Nephron (organoid): Measurements from ENCODE around the gene ATXN1.

ENCODE experiments used
- H3K27ac Mint-ChIP-seq, 3 experiments: 2 replicates each; pipeline ENCODE4 v1.8.0; 2020; ENCODE audit warnings: mixed read lengths in 3 of 3, mild to moderate bottlenecking in 2 of 3, moderate library complexity in 1 of 3
- H3K27me3 Mint-ChIP-seq: 2 replicates; pipeline ENCODE4 v1.8.0; 2021; ENCODE audit warnings: low read depth, mild to moderate bottlenecking, moderate library complexity, mixed read lengths
- H3K36me3 Mint-ChIP-seq: 2 replicates; pipeline ENCODE4 v1.8.0; 2020; ENCODE audit warnings: low read depth, mixed read lengths
- H3K4me1 Mint-ChIP-seq: 2 replicates; pipeline ENCODE4 v1.8.0; 2020; ENCODE audit warnings: mixed read lengths
- H3K4me3 Mint-ChIP-seq, 3 experiments: 2 replicates each; pipeline ENCODE4 v1.8.0; 2020; ENCODE audit warnings: mild to moderate bottlenecking in 3 of 3, mixed read lengths in 3 of 3, moderate library complexity in 2 of 3
- H3K9me3 Mint-ChIP-seq: 2 replicates; pipeline ENCODE4 v1.8.0; 2020; ENCODE audit warnings: mixed read lengths
- CTCF ChIP-seq, 3 experiments: fragments of 200-600 bp; sonication (generic); IDR thresholded peaks; one replicate each; pipeline ENCODE4 v1.5.0; 2021; ENCODE audit warnings: antibody characterized with exemption in 3 of 3; ENCODE audit not compliant: unreplicated experiment in 3 of 3

Gene ATXN1

GRCh38 chr6:16369989-16370388 lies 391.3 kb downstream of the ATXN1 start:
- H3K36me3 Mint-ChIP-seq: peaks cover 5% of the 10 kb centered on the region
- H3K4me1 Mint-ChIP-seq: peaks cover 37% of the 10 kb centered on the region
- H3K27me3 Mint-ChIP-seq: peaks cover 4% of the 10 kb centered on the region
- H3K4me3 Mint-ChIP-seq: no peak overlapping the region
- no peak overlapping the region for H3K27ac Mint-ChIP-seq
- TF ChIP-seq CTCF (IDR thresholded peaks at IDR 0.05; ENCODE audit: unreplicated experiment in 3 of 3): no peak
- no peaks in the 10 kb centered on the region for H3K9me3 Mint-ChIP-seq

- H3K9me3 Mint-ChIP-seq: no peaks in the 10 kb centered on the region
- peaks cover 29% of the 10 kb centered on the region for H3K4me1 Mint-ChIP-seq
- H3K27me3 Mint-ChIP-seq: peaks cover 4% of the 10 kb centered on the region
- peak overlapping the region; percentile 28 to 58 (median 40) for H3K27ac Mint-ChIP-seq
- no peak for TF ChIP-seq CTCF (IDR thresholded peaks at IDR 0.05; ENCODE audit: unreplicated experiment in 3 of 3)
- peaks cover 5% of the 10 kb centered on the region for H3K36me3 Mint-ChIP-seq
- peak overlapping the region in 2 of 3 experiments; percentile 2 to 28 for H3K4me3 Mint-ChIP-seq
These were observed 392.0 kb downstream of the ATXN1 start for GRCh38 chr6:16369140-16369745.

- peaks cover 5% of the 10 kb centered on the region for H3K36me3 Mint-ChIP-seq
- TF ChIP-seq CTCF (IDR thresholded peaks at IDR 0.05; ENCODE audit: unreplicated experiment in 3 of 3): no peak
- H3K27me3 Mint-ChIP-seq: peaks cover 4% of the 10 kb centered on the region
- H3K27ac Mint-ChIP-seq: peak overlapping the region in 2 of 3 experiments; percentile 57 to 61
- peaks cover 37% of the 10 kb centered on the region for H3K4me1 Mint-ChIP-seq
- H3K4me3 Mint-ChIP-seq: no peak overlapping the region
- H3K9me3 Mint-ChIP-seq: no peaks in the 10 kb centered on the region
These were observed 393.7 kb downstream of the ATXN1 start for GRCh38 chr6:16367571-16367970.

GRCh38 chr6:16363749-16364148 lies 397.5 kb downstream of the ATXN1 start:
- H3K4me1 Mint-ChIP-seq: peaks cover 53% of the 10 kb centered on the region
- no peak overlapping the region for H3K4me3 Mint-ChIP-seq
- no peak for TF ChIP-seq CTCF (IDR thresholded peaks at IDR 0.05; ENCODE audit: unreplicated experiment in 3 of 3)
- H3K9me3 Mint-ChIP-seq: no peaks in the 10 kb centered on the region
- H3K27me3 Mint-ChIP-seq: no peaks in the 10 kb centered on the region
- no peaks in the 10 kb centered on the region for H3K36me3 Mint-ChIP-seq
- peak overlapping the region in 1 of 3 experiments; percentile 55 for H3K27ac Mint-ChIP-seq

GRCh38 chr6:16362819-16363589 lies 398.3 kb downstream of the ATXN1 start:
- H3K27ac Mint-ChIP-seq: peak overlapping the region; percentile 73 to 90 (median 84)
- no peaks in the 10 kb centered on the region for H3K9me3 Mint-ChIP-seq
- no peaks in the 10 kb centered on the region for H3K27me3 Mint-ChIP-seq
- H3K36me3 Mint-ChIP-seq: no peaks in the 10 kb centered on the region
- peaks cover 48% of the 10 kb centered on the region for H3K4me1 Mint-ChIP-seq
- TF ChIP-seq CTCF (IDR thresholded peaks at IDR 0.05; ENCODE audit: unreplicated experiment in 3 of 3): no peak
- H3K4me3 Mint-ChIP-seq: no peak overlapping the region
